MG63 (cell line): ENCODE results near the gene CCDC178. TPM values are rescaled to one million over a fixed set of nuclear protein-coding genes. Genes with fewer than 3 reads are reported as not detected.

ENCODE experiments used
- DNase-seq: peaks from one replicate; pipeline ENCODE4 v3.0.0-alpha.2; 2020
- H3K27me3 ChIP-seq: fragments of 250-450 bp; sonication (Bioruptor Pico); 2 replicates; pipeline ENCODE4 v1.5.1; 2020; ENCODE audit warnings: mild to moderate bottlenecking, moderate library complexity
- H3K36me3 ChIP-seq: fragments of 250-450 bp; sonication (Bioruptor Pico); 2 replicates; pipeline ENCODE4 v1.5.1; 2020; ENCODE audit warnings: mild to moderate bottlenecking, moderate library complexity
- H3K4me3 ChIP-seq: fragments of 250-450 bp; sonication (Bioruptor Pico); 2 replicates; pipeline ENCODE4 v1.5.1; 2020; ENCODE audit warnings: mild to moderate bottlenecking, moderate library complexity
- H3K9me3 ChIP-seq: fragments of 250-450 bp; sonication (Bioruptor Pico); 2 replicates; pipeline ENCODE4 v1.5.1; 2020; ENCODE audit warnings: mild to moderate bottlenecking, moderate library complexity
- total RNA-seq: library from RNA; depleted of rRNA; stranded (reverse); fragments of >200 nt; shearing (Covaris generic); gene quantifications from 2 replicates; pipeline ENCODE4 v1.2.3, GENCODE V29; 2014; ENCODE audit warnings: low replicate concordance; rRNA removed

CCDC178 gene
- total RNA-seq, 1 experiment from 2014 or later = not detected

GRCh38 chr18:32902568-32903330 is 537.8 kb downstream of the CCDC178 start:
- H3K27me3 ChIP-seq = no peaks in the 10 kb centered on the region
- H3K4me3 ChIP-seq = no peak overlapping the region
- no peak for DNase-seq
- no peaks in the 10 kb centered on the region for H3K36me3 ChIP-seq
- no peaks in the 10 kb centered on the region for H3K9me3 ChIP-seq

GRCh38 chr18:32899819-32900218 is 540.7 kb downstream of the CCDC178 start:
- DNase-seq = no peak
- no peaks in the 10 kb centered on the region for H3K27me3 ChIP-seq
- H3K4me3 ChIP-seq = no peak overlapping the region
- no peaks in the 10 kb centered on the region for H3K9me3 ChIP-seq
- no peaks in the 10 kb centered on the region for H3K36me3 ChIP-seq

GRCh38 chr18:32896776-32897547 is 543.6 kb downstream of the CCDC178 start:
- DNase-seq = no peak
- H3K4me3 ChIP-seq = no peak overlapping the region
- H3K36me3 ChIP-seq = no peaks in the 10 kb centered on the region

GRCh38 chr18:32893915-32894314 is 546.6 kb downstream of the CCDC178 start:
- DNase-seq = no peak
- no peaks in the 10 kb centered on the region for H3K27me3 ChIP-seq

More at GRCh38 chr18:32896776-32897547, 543.6 kb downstream of the CCDC178 start:
- Histone ChIP-seq H3K9me3 (no peaks in the 10 kb centered on the region), H3K27me3 (no peaks in the 10 kb centered on the region)

GRCh38 chr18:32891797-32892196 is 548.7 kb downstream of the CCDC178 start:
- Histone ChIP-seq H3K9me3 (no peaks in the 10 kb centered on the region), H3K4me3 (no peak overlapping the region), H3K36me3 (no peaks in the 10 kb centered on the region), H3K27me3 (no peaks in the 10 kb centered on the region)
- no peak for DNase-seq

More at GRCh38 chr18:32893915-32894314, 546.6 kb downstream of the CCDC178 start:
- Histone ChIP-seq H3K36me3 (no peaks in the 10 kb centered on the region), H3K4me3 (no peak overlapping the region), H3K9me3 (no peaks in the 10 kb centered on the region)

GRCh38 chr18:32891130-32891529 is 549.4 kb downstream of the CCDC178 start:
- H3K36me3 ChIP-seq = no peaks in the 10 kb centered on the region
- H3K4me3 ChIP-seq = no peak overlapping the region
- H3K9me3 ChIP-seq = no peaks in the 10 kb centered on the region
- no peaks in the 10 kb centered on the region for H3K27me3 ChIP-seq
- DNase-seq = no peak

GRCh38 chr18:32889615-32890593 is 550.6 kb downstream of the CCDC178 start:
- H3K27me3 ChIP-seq = no peaks in the 10 kb centered on the region
- H3K4me3 ChIP-seq = no peak overlapping the region
- no peaks in the 10 kb centered on the region for H3K36me3 ChIP-seq
- no peak for DNase-seq
- no peaks in the 10 kb centered on the region for H3K9me3 ChIP-seq

GRCh38 chr18:32888306-32888705 is 552.2 kb downstream of the CCDC178 start:
- Histone ChIP-seq H3K9me3 (no peaks in the 10 kb centered on the region), H3K4me3 (no peak overlapping the region)
- no peak for DNase-seq

More at GRCh38 chr18:32888306-32888705, 552.2 kb downstream of the CCDC178 start:
- H3K27me3 ChIP-seq = no peaks in the 10 kb centered on the region
- H3K36me3 ChIP-seq = no peaks in the 10 kb centered on the region

Other genes starting within 250 kb of the CCDC178 start
- not detected in 2 replicates for gene ASXL3, start 137.5 kb upstream of the CCDC178 start, total RNA-seq